Measurements from ENCODE around the gene RLIM.
"Not testable (repeated sequence)": the region's sequence is repeated elsewhere in the genome, so short reads cannot be mapped to it uniquely, and the experiment has no call there.

RLIM gene

GRCh38 chrX:74614093-74614909 lies at the start of gene RLIM:
Gene RLIM, minus strand, starts transcription at chrX:74614624. Its CDS starts 18,647 bp downstream, at chrX:74595977.
- Histone ChIP-seq H3K9me2 (ENCODE audit: low read depth, low read length) (no peaks in the 10 kb centered on the region), H3K9me3 (ENCODE audit: low read length) (no peaks in the 10 kb centered on the region), H3K4me2 (ENCODE audit: low read length) (peak within 1 kb of the TSS; percentile 76), H3K27me3 (ENCODE audit: insufficient read depth, low read length) (no peaks in the 10 kb centered on the region), H3K4me3 (ENCODE audit: low read depth, low read length, poor library complexity, severe bottlenecking) (peak within 1 kb of the TSS; percentile 81), H3K9ac (ENCODE audit: low read length) (peak within 1 kb of the TSS; percentile 77), H2AFZ (ENCODE audit: low read length) (0 out of 2 replicates have a peak within 1 kb of the TSS, but pooled peaks have one; percentile 42), H3F3A (ENCODE audit: insufficient read depth, low read length) (no peaks in the 10 kb centered on the region), H3K79me2 (ENCODE audit: insufficient read depth, low read length) (peaks cover 30% of the 10 kb centered on the region), H3K4me1 (ENCODE audit: insufficient read depth, low read length, severe bottlenecking) (peaks cover 12% of the 10 kb centered on the region), H3K27ac (ENCODE audit: low read depth, low read length, poor library complexity, severe bottlenecking) (peak within 1 kb of the TSS; percentile 90), H4K20me1 (ENCODE audit: insufficient read depth, low read length) (no peaks in the 10 kb centered on the region), H3K36me3 (ENCODE audit: insufficient read depth, low read length) (peaks cover 31% of the 10 kb centered on the region)
- TF ChIP-seq EZH2 (IDR thresholded peaks at IDR 0.05; ENCODE audit: borderline replicate concordance, low read length) (no peak), CTCF (IDR thresholded peaks at IDR 0.05; ENCODE audit: low read length) (no peak)

GRCh38 chrX:74656079-74656745 lies 41.8 kb upstream of the RLIM start:
- Histone ChIP-seq H3F3A (ENCODE audit: insufficient read depth, low read length) (no peaks in the 10 kb centered on the region), H3K4me1 (ENCODE audit: insufficient read depth, low read length, severe bottlenecking) (no peaks in the 10 kb centered on the region)

GRCh38 chrX:74654953-74655352 lies 40.5 kb upstream of the RLIM start:
- H3K79me2 ChIP-seq (ENCODE audit: insufficient read depth, low read length); H3K9me2 ChIP-seq (ENCODE audit: low read depth, low read length); H3K4me2 ChIP-seq (ENCODE audit: low read length); H3K9me3 ChIP-seq (ENCODE audit: low read length); H4K20me1 ChIP-seq (ENCODE audit: insufficient read depth, low read length); H3K4me3 ChIP-seq (ENCODE audit: low read depth, low read length, poor library complexity, severe bottlenecking); H3K27me3 ChIP-seq (ENCODE audit: insufficient read depth, low read length); H3K4me1 ChIP-seq (ENCODE audit: insufficient read depth, low read length, severe bottlenecking); H3F3A ChIP-seq (ENCODE audit: insufficient read depth, low read length); H2AFZ ChIP-seq (ENCODE audit: low read length); H3K27ac ChIP-seq (ENCODE audit: low read depth, low read length, poor library complexity, severe bottlenecking); H3K9ac ChIP-seq (ENCODE audit: low read length); H3K36me3 ChIP-seq (ENCODE audit: insufficient read depth, low read length): not testable (repeated sequence)

More at GRCh38 chrX:74656079-74656745, 41.8 kb upstream of the RLIM start:
- no peaks in the 10 kb centered on the region for H4K20me1 ChIP-seq (ENCODE audit: insufficient read depth, low read length)
- H3K4me2 ChIP-seq (ENCODE audit: low read length) = no peak overlapping the region
- no peak overlapping the region for H3K4me3 ChIP-seq (ENCODE audit: low read depth, low read length, poor library complexity, severe bottlenecking)
- no peak overlapping the region for H2AFZ ChIP-seq (ENCODE audit: low read length)
- TF ChIP-seq EZH2 (IDR thresholded peaks at IDR 0.05; ENCODE audit: borderline replicate concordance, low read length) (no peak), CTCF (IDR thresholded peaks at IDR 0.05; ENCODE audit: low read length) (no peak)
- H3K36me3 ChIP-seq (ENCODE audit: insufficient read depth, low read length) = no peaks in the 10 kb centered on the region
- no peaks in the 10 kb centered on the region for H3K9me2 ChIP-seq (ENCODE audit: low read depth, low read length)
- H3K79me2 ChIP-seq (ENCODE audit: insufficient read depth, low read length) = no peaks in the 10 kb centered on the region
- no peaks in the 10 kb centered on the region for H3K27me3 ChIP-seq (ENCODE audit: insufficient read depth, low read length)
- no peak overlapping the region for H3K27ac ChIP-seq (ENCODE audit: low read depth, low read length, poor library complexity, severe bottlenecking)
- no peaks in the 10 kb centered on the region for H3K9me3 ChIP-seq (ENCODE audit: low read length)
- H3K9ac ChIP-seq (ENCODE audit: low read length) = no peak overlapping the region

Data from OCI-LY1 (cell line).